HEK293 (cell line): ENCODE data around the gene ACTN4.

Source experiments
- BCL11A ChIP-seq: fragments of 450-650 bp; formaldehyde crosslinking; IDR thresholded peaks from 2 replicates; pipeline ENCODE4 v1.5.1; 2016; ENCODE audit warnings: low read depth, missing biosample characterization, missing genetic modification characterization
- FEZF1 ChIP-seq: fragments of 450-650 bp; formaldehyde crosslinking; IDR thresholded peaks from 2 replicates; pipeline ENCODE4 v1.5.1; 2016; ENCODE audit warnings: missing biosample characterization, missing genetic modification characterization
- HOXA7 ChIP-seq: sonication (generic); formaldehyde crosslinking; IDR thresholded peaks from 2 replicates; pipeline ENCODE4 v1.8.1; 2022; ENCODE audit warnings: missing genetic modification reagents, borderline replicate concordance
- SETDB1 ChIP-seq: IDR thresholded peaks from one replicate; pipeline ENCODE4 v1.6.1; 2017; ENCODE audit warnings: mild to moderate bottlenecking, low read length, moderate library complexity, mixed read lengths; ENCODE audit not compliant: insufficient read length
- SP7 ChIP-seq: fragments of 450-650 bp; formaldehyde crosslinking; IDR thresholded peaks from 2 replicates; pipeline ENCODE4 v1.5.1; 2016; ENCODE audit warnings: missing biosample characterization, missing genetic modification characterization
- TCF7L2 ChIP-seq: IDR thresholded peaks from 2 replicates; pipeline ENCODE4 v1.6.1; 2011; ENCODE audit warnings: low read depth, mild to moderate bottlenecking, inconsistent platforms, low read length, moderate library complexity, borderline replicate concordance
- YY2 ChIP-seq: fragments of 450-650 bp; formaldehyde crosslinking; IDR thresholded peaks from 2 replicates; pipeline ENCODE4 v1.5.1; 2016; ENCODE audit warnings: missing biosample characterization, missing genetic modification characterization
- ZBTB17 ChIP-seq: fragments of 450-650 bp; formaldehyde crosslinking; IDR thresholded peaks from 2 replicates; pipeline ENCODE4 v1.5.1; 2016; ENCODE audit warnings: missing biosample characterization, missing genetic modification characterization
- ZBTB21 ChIP-seq: fragments of 450-650 bp; formaldehyde crosslinking; IDR thresholded peaks from 2 replicates; pipeline ENCODE4 v1.5.1; 2017; ENCODE audit warnings: missing biosample characterization, missing genetic modification characterization
- ZBTB8A ChIP-seq: fragments of 450-650 bp; formaldehyde crosslinking; IDR thresholded peaks from 2 replicates; pipeline ENCODE4 v1.5.1; 2016; ENCODE audit warnings: missing biosample characterization, missing genetic modification characterization
- ZFP41 ChIP-seq: fragments of 450-650 bp; formaldehyde crosslinking; IDR thresholded peaks from 2 replicates; pipeline ENCODE4 v1.5.1; 2016; ENCODE audit warnings: missing biosample characterization, missing genetic modification characterization, borderline replicate concordance
- ZNF157 ChIP-seq: fragments of 450-650 bp; formaldehyde crosslinking; IDR thresholded peaks from 2 replicates; pipeline ENCODE4 v1.5.1; 2016; ENCODE audit warnings: missing biosample characterization, missing genetic modification characterization
- ZNF169 ChIP-seq: fragments of 450-650 bp; formaldehyde crosslinking; IDR thresholded peaks from 2 replicates; pipeline ENCODE4 v1.5.1; 2016; ENCODE audit warnings: missing biosample characterization, missing genetic modification characterization
- ZNF239 ChIP-seq: fragments of 450-650 bp; formaldehyde crosslinking; IDR thresholded peaks from 2 replicates; pipeline ENCODE4 v1.5.1; 2016; ENCODE audit warnings: missing biosample characterization, missing genetic modification characterization
- ZNF24 ChIP-seq: fragments of 450-650 bp; formaldehyde crosslinking; IDR thresholded peaks from 2 replicates; pipeline ENCODE4 v1.5.1; 2016; ENCODE audit warnings: missing biosample characterization, missing genetic modification characterization
- ZNF292 ChIP-seq: fragments of 450-650 bp; formaldehyde crosslinking; IDR thresholded peaks from 2 replicates; pipeline ENCODE4 v1.5.1; 2016; ENCODE audit warnings: low read depth, missing biosample characterization, missing genetic modification characterization, borderline replicate concordance
- ZNF366 ChIP-seq: fragments of 450-650 bp; formaldehyde crosslinking; conservative IDR thresholded peaks from 2 replicates; pipeline ENCODE4 v1.5.1; 2016; ENCODE audit warnings: missing biosample characterization, missing genetic modification characterization
- ZNF394 ChIP-seq: fragments of 450-650 bp; formaldehyde crosslinking; IDR thresholded peaks from 2 replicates; pipeline ENCODE4 v1.5.1; 2016; ENCODE audit warnings: missing biosample characterization, missing genetic modification characterization, mild to moderate bottlenecking, moderate library complexity, borderline replicate concordance
- ZNF433 ChIP-seq: fragments of 450-650 bp; formaldehyde crosslinking; IDR thresholded peaks from 2 replicates; pipeline ENCODE4 v1.5.1; 2016; ENCODE audit warnings: missing biosample characterization, missing genetic modification characterization, low read depth
- ZNF521 ChIP-seq: fragments of 450-650 bp; formaldehyde crosslinking; IDR thresholded peaks from 2 replicates; pipeline ENCODE4 v1.5.1; 2017; ENCODE audit warnings: missing biosample characterization, mild to moderate bottlenecking, missing genetic modification characterization
- ZNF548 ChIP-seq: fragments of 450-650 bp; formaldehyde crosslinking; IDR thresholded peaks from 2 replicates; pipeline ENCODE4 v1.5.1; 2016; ENCODE audit warnings: missing biosample characterization, missing genetic modification characterization
- ZNF571 ChIP-seq: fragments of 450-650 bp; formaldehyde crosslinking; IDR thresholded peaks from 2 replicates; pipeline ENCODE4 v1.5.0; 2017; ENCODE audit warnings: missing biosample characterization, missing genetic modification characterization
- ZNF600 ChIP-seq: fragments of 450-650 bp; formaldehyde crosslinking; IDR thresholded peaks from 2 replicates; pipeline ENCODE4 v1.5.1; 2016; ENCODE audit warnings: missing biosample characterization, missing genetic modification characterization
- ZNF623 ChIP-seq: fragments of 450-650 bp; formaldehyde crosslinking; IDR thresholded peaks from 2 replicates; pipeline ENCODE4 v1.5.1; 2016; ENCODE audit warnings: missing biosample characterization, missing genetic modification characterization
- ZNF624 ChIP-seq: fragments of 450-650 bp; formaldehyde crosslinking; IDR thresholded peaks from 2 replicates; pipeline ENCODE4 v1.5.1; 2017; ENCODE audit warnings: missing biosample characterization, missing genetic modification characterization
- ZNF658 ChIP-seq: fragments of 450-650 bp; formaldehyde crosslinking; IDR thresholded peaks from 2 replicates; pipeline ENCODE4; 2016; ENCODE audit warnings: missing biosample characterization, missing genetic modification characterization
- ZNF664 ChIP-seq: fragments of 450-650 bp; formaldehyde crosslinking; IDR thresholded peaks from 2 replicates; pipeline ENCODE4 v1.5.1; 2016; ENCODE audit warnings: missing biosample characterization, missing genetic modification characterization
- ZNF677 ChIP-seq: fragments of 450-650 bp; IDR thresholded peaks from 2 replicates; pipeline ENCODE4 v1.5.0; 2018; ENCODE audit warnings: missing biosample characterization, mild to moderate bottlenecking, missing genetic modification characterization, moderate library complexity
- ZNF701 ChIP-seq: fragments of 450-650 bp; formaldehyde crosslinking; IDR thresholded peaks from 2 replicates; pipeline ENCODE4 v1.5.1; 2016; ENCODE audit warnings: missing biosample characterization, missing genetic modification characterization
- ZNF843 ChIP-seq: fragments of 450-650 bp; formaldehyde crosslinking; IDR thresholded peaks from 2 replicates; pipeline ENCODE4 v1.5.1; 2016; ENCODE audit warnings: missing biosample characterization, missing genetic modification characterization
- ZSCAN23 ChIP-seq: fragments of 450-650 bp; formaldehyde crosslinking; IDR thresholded peaks from 2 replicates; pipeline ENCODE4 v1.5.1; 2016; ENCODE audit warnings: missing biosample characterization, missing genetic modification characterization
- TF ChIP-seq, protein P1 (sequence below): fragments of 450-650 bp; formaldehyde crosslinking; IDR thresholded peaks from 2 replicates; pipeline ENCODE4 v1.5.1; 2016; ENCODE audit warnings: missing biosample characterization, missing genetic modification characterization
- TF ChIP-seq, protein P2 (sequence below): fragments of 450-650 bp; formaldehyde crosslinking; IDR thresholded peaks from 2 replicates; pipeline ENCODE4 v1.5.1; 2016; ENCODE audit warnings: missing biosample characterization, missing genetic modification characterization, borderline replicate concordance
- TF ChIP-seq, protein P3 (sequence below): fragments of 450-650 bp; formaldehyde crosslinking; IDR thresholded peaks from 2 replicates; pipeline ENCODE4 v1.5.1; 2016; ENCODE audit warnings: missing biosample characterization, missing genetic modification characterization
- TF ChIP-seq, protein P4 (sequence below): fragments of 450-650 bp; formaldehyde crosslinking; IDR thresholded peaks from 2 replicates; pipeline ENCODE4 v1.5.1; 2017; ENCODE audit warnings: missing biosample characterization, missing genetic modification characterization

ACTN4 gene

DNA sequence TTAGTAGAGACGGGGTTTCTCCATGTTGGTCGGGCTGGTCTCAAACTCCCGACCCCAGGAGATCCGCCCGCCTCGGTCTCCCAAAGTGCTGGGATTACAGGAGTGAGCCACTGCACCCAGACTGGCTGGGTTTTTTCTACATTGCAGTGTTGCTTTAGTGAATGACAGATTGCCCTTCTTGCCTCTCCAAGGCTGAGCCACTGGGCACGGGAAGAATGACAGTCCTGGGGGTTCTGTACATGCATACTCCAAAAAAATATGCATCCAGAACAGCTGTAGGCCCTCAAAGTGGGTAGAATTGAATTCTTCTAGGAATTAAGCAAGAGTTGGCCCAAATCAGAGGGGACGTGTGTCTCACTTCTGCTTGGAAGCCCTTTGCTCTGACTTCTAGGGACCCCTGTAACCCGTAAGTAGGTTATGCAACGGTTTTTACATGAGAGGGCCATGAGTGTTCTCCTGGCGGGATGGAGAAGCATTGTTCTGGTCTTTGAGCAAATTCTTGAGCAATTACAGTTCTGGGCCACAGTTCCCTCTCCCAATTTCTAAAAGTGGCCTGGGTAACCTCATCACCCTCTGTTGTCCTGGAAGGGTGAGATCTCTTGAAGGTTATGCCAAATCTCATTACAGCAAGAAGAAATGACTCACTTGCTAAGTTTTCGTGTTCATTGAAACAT, 3.6 kb downstream of the ACTN4 start (continued):
- no peak for TF ChIP-seq ZNF623
- peak; percentile 31; the same call in 1 of the 2 replicates for TF ChIP-seq ZNF366 (tag by site-specific recombination)
- TF ChIP-seq ZBTB8A: no peak
- TF ChIP-seq ZNF24 (tag by site-specific recombination): peak; percentile 18
- no peak for TF ChIP-seq BCL11A
- no peak for TF ChIP-seq FEZF1 (tag by site-specific recombination)
- TF ChIP-seq, protein P1, sequence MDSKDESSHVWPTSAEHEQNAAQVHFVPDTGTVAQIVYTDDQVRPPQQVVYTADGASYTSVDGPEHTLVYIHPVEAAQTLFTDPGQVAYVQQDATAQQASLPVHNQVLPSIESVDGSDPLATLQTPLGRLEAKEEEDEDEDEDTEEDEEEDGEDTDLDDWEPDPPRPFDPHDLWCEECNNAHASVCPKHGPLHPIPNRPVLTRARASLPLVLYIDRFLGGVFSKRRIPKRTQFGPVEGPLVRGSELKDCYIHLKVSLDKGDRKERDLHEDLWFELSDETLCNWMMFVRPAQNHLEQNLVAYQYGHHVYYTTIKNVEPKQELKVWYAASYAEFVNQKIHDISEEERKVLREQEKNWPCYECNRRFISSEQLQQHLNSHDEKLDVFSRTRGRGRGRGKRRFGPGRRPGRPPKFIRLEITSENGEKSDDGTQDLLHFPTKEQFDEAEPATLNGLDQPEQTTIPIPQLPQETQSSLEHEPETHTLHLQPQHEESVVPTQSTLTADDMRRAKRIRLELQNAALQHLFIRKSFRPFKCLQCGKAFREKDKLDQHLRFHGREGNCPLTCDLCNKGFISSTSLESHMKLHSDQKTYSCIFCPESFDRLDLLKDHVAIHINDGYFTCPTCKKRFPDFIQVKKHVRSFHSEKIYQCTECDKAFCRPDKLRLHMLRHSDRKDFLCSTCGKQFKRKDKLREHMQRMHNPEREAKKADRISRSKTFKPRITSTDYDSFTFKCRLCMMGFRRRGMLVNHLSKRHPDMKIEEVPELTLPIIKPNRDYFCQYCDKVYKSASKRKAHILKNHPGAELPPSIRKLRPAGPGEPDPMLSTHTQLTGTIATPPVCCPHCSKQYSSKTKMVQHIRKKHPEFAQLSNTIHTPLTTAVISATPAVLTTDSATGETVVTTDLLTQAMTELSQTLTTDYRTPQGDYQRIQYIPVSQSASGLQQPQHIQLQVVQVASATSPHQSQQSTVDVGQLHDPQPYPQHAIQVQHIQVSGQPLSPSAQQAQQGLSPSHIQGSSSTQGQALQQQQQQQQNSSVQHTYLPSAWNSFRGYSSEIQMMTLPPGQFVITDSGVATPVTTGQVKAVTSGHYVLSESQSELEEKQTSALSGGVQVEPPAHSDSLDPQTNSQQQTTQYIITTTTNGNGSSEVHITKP (tag by site-specific recombination): peak; percentile 87
- TF ChIP-seq SP7 (tag by site-specific recombination): peak; percentile 62
- TF ChIP-seq ZNF521 (tag by site-specific recombination): no peak
- no peak for TF ChIP-seq ZNF658 (tag by site-specific recombination)
- TF ChIP-seq, protein P2, sequence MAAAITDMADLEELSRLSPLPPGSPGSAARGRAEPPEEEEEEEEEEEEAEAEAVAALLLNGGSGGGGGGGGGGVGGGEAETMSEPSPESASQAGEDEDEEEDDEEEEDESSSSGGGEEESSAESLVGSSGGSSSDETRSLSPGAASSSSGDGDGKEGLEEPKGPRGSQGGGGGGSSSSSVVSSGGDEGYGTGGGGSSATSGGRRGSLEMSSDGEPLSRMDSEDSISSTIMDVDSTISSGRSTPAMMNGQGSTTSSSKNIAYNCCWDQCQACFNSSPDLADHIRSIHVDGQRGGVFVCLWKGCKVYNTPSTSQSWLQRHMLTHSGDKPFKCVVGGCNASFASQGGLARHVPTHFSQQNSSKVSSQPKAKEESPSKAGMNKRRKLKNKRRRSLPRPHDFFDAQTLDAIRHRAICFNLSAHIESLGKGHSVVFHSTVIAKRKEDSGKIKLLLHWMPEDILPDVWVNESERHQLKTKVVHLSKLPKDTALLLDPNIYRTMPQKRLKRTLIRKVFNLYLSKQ (tag by site-specific recombination): no peak
- TF ChIP-seq ZNF701 (tag by site-specific recombination): no peak
- no peak for TF ChIP-seq ZNF624 (tag by site-specific recombination)
- TF ChIP-seq, protein P3, sequence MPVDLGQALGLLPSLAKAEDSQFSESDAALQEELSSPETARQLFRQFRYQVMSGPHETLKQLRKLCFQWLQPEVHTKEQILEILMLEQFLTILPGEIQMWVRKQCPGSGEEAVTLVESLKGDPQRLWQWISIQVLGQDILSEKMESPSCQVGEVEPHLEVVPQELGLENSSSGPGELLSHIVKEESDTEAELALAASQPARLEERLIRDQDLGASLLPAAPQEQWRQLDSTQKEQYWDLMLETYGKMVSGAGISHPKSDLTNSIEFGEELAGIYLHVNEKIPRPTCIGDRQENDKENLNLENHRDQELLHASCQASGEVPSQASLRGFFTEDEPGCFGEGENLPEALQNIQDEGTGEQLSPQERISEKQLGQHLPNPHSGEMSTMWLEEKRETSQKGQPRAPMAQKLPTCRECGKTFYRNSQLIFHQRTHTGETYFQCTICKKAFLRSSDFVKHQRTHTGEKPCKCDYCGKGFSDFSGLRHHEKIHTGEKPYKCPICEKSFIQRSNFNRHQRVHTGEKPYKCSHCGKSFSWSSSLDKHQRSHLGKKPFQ: no peak
- no peak for TF ChIP-seq ZNF548 (tag by site-specific recombination)
- no peak for TF ChIP-seq TCF7L2
- TF ChIP-seq, protein P4, sequence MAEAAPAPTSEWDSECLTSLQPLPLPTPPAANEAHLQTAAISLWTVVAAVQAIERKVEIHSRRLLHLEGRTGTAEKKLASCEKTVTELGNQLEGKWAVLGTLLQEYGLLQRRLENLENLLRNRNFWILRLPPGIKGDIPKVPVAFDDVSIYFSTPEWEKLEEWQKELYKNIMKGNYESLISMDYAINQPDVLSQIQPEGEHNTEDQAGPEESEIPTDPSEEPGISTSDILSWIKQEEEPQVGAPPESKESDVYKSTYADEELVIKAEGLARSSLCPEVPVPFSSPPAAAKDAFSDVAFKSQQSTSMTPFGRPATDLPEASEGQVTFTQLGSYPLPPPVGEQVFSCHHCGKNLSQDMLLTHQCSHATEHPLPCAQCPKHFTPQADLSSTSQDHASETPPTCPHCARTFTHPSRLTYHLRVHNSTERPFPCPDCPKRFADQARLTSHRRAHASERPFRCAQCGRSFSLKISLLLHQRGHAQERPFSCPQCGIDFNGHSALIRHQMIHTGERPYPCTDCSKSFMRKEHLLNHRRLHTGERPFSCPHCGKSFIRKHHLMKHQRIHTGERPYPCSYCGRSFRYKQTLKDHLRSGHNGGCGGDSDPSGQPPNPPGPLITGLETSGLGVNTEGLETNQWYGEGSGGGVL (tag by site-specific recombination): no peak
- no peak for TF ChIP-seq ZNF677
- no peak for TF ChIP-seq ZNF664
- TF ChIP-seq ZNF571 (tag by site-specific recombination): no peak
- no peak for TF ChIP-seq ZNF157 (tag by site-specific recombination)
- no peak for TF ChIP-seq YY2
- TF ChIP-seq ZBTB21 (tag by site-specific recombination): no peak
- TF ChIP-seq ZNF169 (tag by site-specific recombination): no peak
- TF ChIP-seq ZSCAN23 (tag by site-specific recombination): no peak
- no peak for TF ChIP-seq SETDB1
- no peak for TF ChIP-seq ZNF239 (tag by site-specific recombination)
- TF ChIP-seq ZNF600 (tag by site-specific recombination): peak; percentile 93
- TF ChIP-seq ZNF433 (tag by site-specific recombination): no peak
- no peak for TF ChIP-seq ZNF292
- TF ChIP-seq ZNF394 (tag by site-specific recombination): no peak; the same call in 1 of the 2 replicates
- TF ChIP-seq ZFP41 (tag by site-specific recombination): no peak
- no peak for TF ChIP-seq ZNF843 (tag by site-specific recombination)
- no peak for TF ChIP-seq HOXA7
- TF ChIP-seq ZBTB17 (tag by site-specific recombination): no peak
